Ovary (tissue), 9 donors: ENCODE results near the gene FBXL20. TPM values are rescaled to one million over a fixed set of nuclear protein-coding genes. Genes with fewer than 3 reads are reported as not detected.
"Not testable (repeated sequence)": the region's sequence is repeated elsewhere in the genome, so short reads cannot be mapped to it uniquely, and the experiment has no call there.

Experiments
- DNase-seq, 5 donors: peaks; one replicate each; pipeline ENCODE4 v3.0.0-alpha.2; 2019 to 2020
- H3K27ac ChIP-seq, 2 donors: fragments of 200-600 bp; one replicate each; pipeline versions ENCODE4 v1.5.1 to v1.8.0; 2019 to 2022
- H3K27me3 ChIP-seq: fragments of 200-600 bp; one replicate; pipeline ENCODE4 v1.8.0; 2022
- H3K36me3 ChIP-seq: fragments of 200-600 bp; sonication (generic); one replicate; pipeline ENCODE4 v1.5.1; 2019
- H3K4me1 ChIP-seq: one replicate; pipeline ENCODE4 v1.8.1; 2013; ENCODE audit warnings: mild to moderate bottlenecking, moderate library complexity; ENCODE audit not compliant: insufficient read depth
- H3K4me3 ChIP-seq: fragments of 200-600 bp; sonication (generic); one replicate; pipeline ENCODE4 v1.5.1; 2017
- H3K9me3 ChIP-seq, 2 donors: fragments of 200-600 bp in 1 of 2; sonication (generic) in 1 of 2; one replicate each; pipeline versions ENCODE4 v1.5.1 to v1.8.1; 2013 to 2019; ENCODE audit warnings: mild to moderate bottlenecking in 1 of 2, moderate library complexity in 1 of 2
- CTCF ChIP-seq, 3 donors: fragments of 450-650 bp in 2 of 3; fragments of 200-600 bp in 1 of 3; IDR thresholded peaks; one replicate each; pipeline versions ENCODE4 v1.5.1 to v1.8.0; 2016 to 2022; ENCODE audit warnings: antibody characterized with exemption in 3 of 3, mild to moderate bottlenecking in 1 of 3
- EP300 ChIP-seq: sonication (generic); formaldehyde crosslinking; IDR thresholded peaks from one replicate; pipeline ENCODE4 v1.6.1; 2017; ENCODE audit warnings: antibody characterized with exemption
- POLR2A ChIP-seq: fragments of 450-650 bp; IDR thresholded peaks from one replicate; pipeline ENCODE4 v1.6.1; 2017; ENCODE audit warnings: antibody characterized with exemption, mild to moderate bottlenecking, moderate library complexity
- WGBS, 3 donors: extraction: QIAGEN DNeasy Blood & Tissue Kit in 1 of 3; methylation state at CpG; one replicate each; pipeline versions ENCODE4 v1.1.5 to v1.1.7; 2013 to 2017; 5-methylcytosine and 5-hydroxymethylcytosine counted together
- intact Hi-C, 4 donors: fragments of 100-400 bp; cut with DNase I; formaldehyde crosslinking; loops; one replicate each; pipeline versions ENCODE4 v1.11.0 to v1.15.1; 2022 to 2023
- polyA plus RNA-seq, 2 donors: library from polyadenylated mRNA; stranded (reverse); fragments of 200-250 nt in 1 of 2; fragments of 350-450 nt in 1 of 2; fragmentation: Illumina TruSeq in 1 of 2; extraction: RNeasy Lipid Tissue Mini Kit (QIAGEN cat#74804) in 1 of 2; gene quantifications; one replicate each; pipeline ENCODE4 v1.2.3, GENCODE V29; 2013 to 2014
- total RNA-seq, 7 donors: library from RNA; depleted of rRNA in 2 of 7; stranded (reverse); fragments of >200 nt in 2 of 7; fragmentation: NEBNext Ultra II Directional in 3 of 7; extraction: Animal tissue kit (Norgen Biotek cat#: 25700) in 3 of 7; gene quantifications; one replicate each; pipeline versions ENCODE4 v1.1.0 to v1.2.4, GENCODE V29; 2016 to 2023
- donor health status: DM: no; HTN: no; CAD: no; lungs with moderate emphysema.
- donor health status: DM: no; HTN: no; CAD: no.
- donor health status: Bipolar disorder and iron deficiency.
- donor health status: DM: yes; HTN: yes; CAD: no.
- donor health status: DM: no; HTN: no; CAD: no.
- donor health status: DM: yes; HTN: yes; CAD: no.

Gene FBXL20
- total and polyA plus RNA-seq, 9 donors = 4.7 to 25.2 (median 16.6) TPM

GRCh38 chr17:39341541-39341940 is 59.9 kb downstream of the FBXL20 start:
- no peak overlapping the region for H3K27ac ChIP-seq
- no peak overlapping the region for H3K4me3 ChIP-seq
- no peaks in the 10 kb centered on the region for H3K36me3 ChIP-seq
- H3K27me3 ChIP-seq = no peaks in the 10 kb centered on the region
- H3K4me1 ChIP-seq = no peaks in the 10 kb centered on the region
- no peak for TF ChIP-seq CTCF (IDR thresholded peaks at IDR 0.05)
- no peak for TF ChIP-seq POLR2A
- TF ChIP-seq EP300 = no peak
- no peak for DNase-seq
- 84 to 85% (median 84%) methylated on average over 3 of the region's 3 CpGs for WGBS, 3 donors
- intact Hi-C loops = no loop called here
- no peaks in the 10 kb centered on the region for H3K9me3 ChIP-seq

- H3K27ac ChIP-seq = no peak overlapping the region
- intact Hi-C loops = no loop called here
- no peaks in the 10 kb centered on the region for H3K9me3 ChIP-seq
Measured at GRCh38 chr17:39340731-39341130, 60.7 kb downstream of the FBXL20 start.

GRCh38 chr17:39339272-39339671 is 62.2 kb downstream of the FBXL20 start:
- Histone ChIP-seq H3K9me3 (no peaks in the 10 kb centered on the region), H3K4me3 (no peak overlapping the region), H3K36me3 (no peaks in the 10 kb centered on the region), H3K27ac (no peak overlapping the region), H3K27me3 (no peaks in the 10 kb centered on the region), H3K4me1 (peaks cover 3% of the 10 kb centered on the region)
- WGBS, 3 donors = 61 to 80% (median 68%) methylated on average over 2 of the region's 2 CpGs
- intact Hi-C loops = no loop called here
- TF ChIP-seq POLR2A = no peak
- TF ChIP-seq EP300 = no peak
- TF ChIP-seq CTCF (IDR thresholded peaks at IDR 0.05) = no peak
- DNase-seq = no peak

More at GRCh38 chr17:39340731-39341130, 60.7 kb downstream of the FBXL20 start:
- Histone ChIP-seq H3K4me3 (no peak overlapping the region), H3K27me3 (no peaks in the 10 kb centered on the region), H3K4me1 (peaks cover 1% of the 10 kb centered on the region), H3K36me3 (no peaks in the 10 kb centered on the region)
- DNase-seq = no peak
- TF ChIP-seq CTCF (IDR thresholded peaks at IDR 0.05) = no peak

GRCh38 chr17:39337649-39338048 is 63.8 kb downstream of the FBXL20 start:
- 94 to 99% (median 95%) methylated on average over 14 to 26 of the region's 26 CpGs for WGBS, 3 donors

GRCh38 chr17:39335704-39336223 is 65.7 kb downstream of the FBXL20 start:
- no peaks in the 10 kb centered on the region for H3K9me3 ChIP-seq
- H3K4me1 ChIP-seq = peaks cover 6% of the 10 kb centered on the region
- no peak for DNase-seq
- TF ChIP-seq POLR2A = no peak
- TF ChIP-seq EP300 = no peak
- no peak for TF ChIP-seq CTCF (IDR thresholded peaks at IDR 0.05)
- intact Hi-C loops = no loop called here
- no peaks in the 10 kb centered on the region for H3K27me3 ChIP-seq
- no peak overlapping the region for H3K27ac ChIP-seq
- H3K36me3 ChIP-seq = no peaks in the 10 kb centered on the region
- H3K4me3 ChIP-seq = no peak overlapping the region
- 70 to 84% (median 77%) methylated on average over 4 of the region's 4 CpGs for WGBS, 3 donors

More at GRCh38 chr17:39337649-39338048, 63.8 kb downstream of the FBXL20 start:
- intact Hi-C loops, H3K36me3 ChIP-seq, H3K9me3 ChIP-seq, DNase-seq, H3K4me3 ChIP-seq, H3K4me1 ChIP-seq, H3K27me3 ChIP-seq, H3K27ac ChIP-seq: not testable (repeated sequence)

- 46 to 60% (median 58%) methylated on average over 5 to 6 of the region's 6 CpGs for WGBS, 3 donors
- H3K27ac ChIP-seq = not testable (repeated sequence)
Measured at GRCh38 chr17:39334008-39334744, 67.2 kb downstream of the FBXL20 start.

More at GRCh38 chr17:39334008-39334744, 67.2 kb downstream of the FBXL20 start:
- H3K4me3 ChIP-seq, H3K27me3 ChIP-seq, H3K36me3 ChIP-seq, DNase-seq, H3K9me3 ChIP-seq, intact Hi-C loops, H3K4me1 ChIP-seq: not testable (repeated sequence)
